H9 (cell line): ENCODE data around the gene SPHKAP. TPM values are rescaled to one million over a fixed set of nuclear protein-coding genes. Genes with fewer than 3 reads are reported as not detected.

Experiments
- DNase-seq: peaks from one replicate; pipeline ENCODE4 v3.0.0-alpha.2; 2017
- H2AFZ ChIP-seq: one replicate; pipeline ENCODE4 v1.6.1; 2013; ENCODE audit warnings: mild to moderate bottlenecking, low read length, control low read depth, moderate library complexity
- H2AK5ac ChIP-seq: 2 replicates; pipeline ENCODE4 v1.6.1; 2013; ENCODE audit warnings: low read length, control low read depth, mixed read lengths; ENCODE audit not compliant: insufficient read length
- H2BK120ac ChIP-seq: one replicate; pipeline ENCODE4 v1.6.1; 2013; ENCODE audit warnings: low read depth, mild to moderate bottlenecking, low read length, control low read depth, inconsistent platforms; ENCODE audit not compliant: poor library complexity, severe bottlenecking
- H2BK12ac ChIP-seq: 2 replicates; pipeline ENCODE4 v1.6.1; 2013; ENCODE audit warnings: low read length, control low read depth, mixed read lengths, low read depth; ENCODE audit not compliant: insufficient read length
- H2BK15ac ChIP-seq: 2 replicates; pipeline ENCODE4 v1.6.1; 2013; ENCODE audit warnings: low read depth, low read length, control low read depth
- H2BK20ac ChIP-seq: one replicate; pipeline ENCODE4 v1.6.1; 2013; ENCODE audit warnings: low read depth, mild to moderate bottlenecking, low read length, control low read depth, inconsistent platforms; ENCODE audit not compliant: poor library complexity, severe bottlenecking
- H2BK5ac ChIP-seq: 2 replicates; pipeline ENCODE4 v1.6.1; 2013; ENCODE audit warnings: low read length, control low read depth, mixed read lengths; ENCODE audit not compliant: insufficient read length
- H3K14ac ChIP-seq: 2 replicates; pipeline ENCODE4 v1.6.1; 2013; ENCODE audit warnings: low read length, control low read depth; ENCODE audit not compliant: insufficient read depth
- H3K18ac ChIP-seq: 2 replicates; pipeline ENCODE4 v1.6.1; 2013; ENCODE audit warnings: low read depth, mild to moderate bottlenecking, mixed read lengths, low read length, control low read depth; ENCODE audit not compliant: insufficient read length
- H3K23ac ChIP-seq: 2 replicates; pipeline ENCODE4 v1.6.1; 2013; ENCODE audit warnings: low read length, control low read depth, mixed read lengths, low read depth; ENCODE audit not compliant: insufficient read length
- H3K23me2 ChIP-seq: 2 replicates; pipeline ENCODE4 v1.6.1; 2013; ENCODE audit warnings: low read depth, mild to moderate bottlenecking, mixed read lengths, low read length, control low read depth; ENCODE audit not compliant: insufficient read length, poor library complexity, severe bottlenecking
- H3K27ac ChIP-seq: 2 replicates; pipeline ENCODE4 v1.5.1; 2013; ENCODE audit warnings: low read length, control low read depth, mixed read lengths, low read depth; ENCODE audit not compliant: insufficient read length
- H3K27me3 ChIP-seq: 2 replicates; pipeline ENCODE4 v1.6.1; 2013; ENCODE audit warnings: low read length, control low read depth, inconsistent platforms; ENCODE audit not compliant: insufficient read depth
- H3K4ac ChIP-seq: 2 replicates; pipeline ENCODE4 v1.6.1; 2013; ENCODE audit warnings: low read depth, mild to moderate bottlenecking, control low read depth, inconsistent platforms, low read length, moderate library complexity
- H3K4me1 ChIP-seq: 2 replicates; pipeline ENCODE4 v1.6.1; 2013; ENCODE audit warnings: low read length, control low read depth, inconsistent platforms; ENCODE audit not compliant: insufficient read depth
- H3K4me2 ChIP-seq: 2 replicates; pipeline ENCODE4 v1.6.1; 2013; ENCODE audit warnings: low read length, control low read depth, mixed read lengths; ENCODE audit not compliant: insufficient read length, insufficient read depth
- H3K56ac ChIP-seq: 2 replicates; pipeline ENCODE4 v1.6.1; 2013; ENCODE audit warnings: low read depth, mild to moderate bottlenecking, mixed read lengths, low read length, control low read depth; ENCODE audit not compliant: insufficient read length
- H3K79me1 ChIP-seq: 2 replicates; pipeline ENCODE4 v1.6.1; 2013; ENCODE audit warnings: low read depth, mild to moderate bottlenecking, moderate library complexity, low read length, control low read depth, inconsistent platforms; ENCODE audit not compliant: insufficient read depth, poor library complexity, severe bottlenecking
- H3K79me2 ChIP-seq: 2 replicates; pipeline ENCODE4 v1.6.1; 2013; ENCODE audit warnings: low read length, control low read depth, inconsistent platforms; ENCODE audit not compliant: insufficient read depth
- H3K9ac ChIP-seq: 2 replicates; pipeline ENCODE4 v1.6.1; 2013; ENCODE audit warnings: low read length, control low read depth, mixed read lengths; ENCODE audit not compliant: insufficient read length; ENCODE audit errors: extremely low read depth
- H3K9me3 ChIP-seq: one replicate; pipeline ENCODE4 v1.6.1; 2013; ENCODE audit warnings: low read depth, low read length, inconsistent platforms; ENCODE audit not compliant: control insufficient read depth
- H3T11ph ChIP-seq: one replicate; pipeline ENCODE4 v1.6.1; 2013; ENCODE audit warnings: mild to moderate bottlenecking, low read length, control low read depth, inconsistent platforms
- H4K20me1 ChIP-seq: one replicate; pipeline ENCODE4 v1.6.1; 2013; ENCODE audit not compliant: control insufficient read depth, insufficient read length, insufficient read depth
- H4K5ac ChIP-seq: 2 replicates; pipeline ENCODE4 v1.6.1; 2013; ENCODE audit warnings: low read depth, mild to moderate bottlenecking, mixed read lengths, low read length, control low read depth; ENCODE audit not compliant: insufficient read length
- H4K8ac ChIP-seq: replicated peaks from 2 replicates; pipeline ENCODE4 v1.6.1; 2013; ENCODE audit warnings: low read length, control low read depth, mixed read lengths, low read depth; ENCODE audit not compliant: insufficient read length
- H4K91ac ChIP-seq: 2 replicates; pipeline ENCODE4 v1.6.1; 2013; ENCODE audit warnings: low read depth, mild to moderate bottlenecking, moderate library complexity, mixed read lengths, low read length, control low read depth; ENCODE audit not compliant: insufficient read length
- H3K27ac Mint-ChIP-seq, 3 experiments: 2 replicates in 2 of 3; 3 replicates in 1 of 3; pipeline ENCODE4 v1.8.0; 2020 to 2021; ENCODE audit warnings: mixed read lengths in 3 of 3, mild to moderate bottlenecking in 1 of 3, moderate library complexity in 1 of 3
- H3K27me3 Mint-ChIP-seq: 2 replicates; pipeline ENCODE4 v1.8.0; 2021; ENCODE audit warnings: low read depth, mild to moderate bottlenecking, moderate library complexity, mixed read lengths
- H3K36me3 Mint-ChIP-seq, 3 experiments: 2 replicates in 2 of 3; 3 replicates in 1 of 3; pipeline ENCODE4 v1.8.0; 2020 to 2021; ENCODE audit warnings: low read depth in 3 of 3, mixed read lengths in 3 of 3; ENCODE audit not compliant: insufficient read depth in 1 of 3
- H3K4me1 Mint-ChIP-seq, 2 experiments: 2 replicates each; pipeline ENCODE4 v1.8.0; 2020; ENCODE audit warnings: mixed read lengths in 2 of 2
- H3K4me3 Mint-ChIP-seq, 2 experiments: 2 replicates in 1 of 2; 3 replicates in 1 of 2; pipeline ENCODE4 v1.8.0; 2020 to 2021; ENCODE audit warnings: mild to moderate bottlenecking in 2 of 2, mixed read lengths in 2 of 2, moderate library complexity in 1 of 2
- H3K9me3 Mint-ChIP-seq, 2 experiments: 2 replicates in 1 of 2; 3 replicates in 1 of 2; pipeline ENCODE4 v1.8.0; 2020; ENCODE audit warnings: mild to moderate bottlenecking in 2 of 2, mixed read lengths in 2 of 2, moderate library complexity in 1 of 2
- CTCF ChIP-seq: fragments of 200-600 bp; sonication (generic); conservative IDR thresholded peaks from 3 replicates; pipeline ENCODE4 v1.8.0; 2021; ENCODE audit warnings: antibody characterized with exemption, mild to moderate bottlenecking
- WGBS: extraction: QIAGEN DNeasy Blood & Tissue Kit; methylation state at CpG from one replicate; pipeline ENCODE4 v1.1.7; 2013; ENCODE audit warnings: missing lambda C conversion rate, low lambda C conversion rate, mixed read lengths; ENCODE audit not compliant: insufficient read length; ENCODE audit errors: extremely low coverage; 5-methylcytosine and 5-hydroxymethylcytosine counted together
- total RNA-seq: library from RNA; stranded (reverse); gene quantifications from 2 replicates; pipeline ENCODE4 v1.2.1, GENCODE V29; 2021

SPHKAP gene
- total RNA-seq, 1 experiment from 2014 or later = not detected

DNA sequence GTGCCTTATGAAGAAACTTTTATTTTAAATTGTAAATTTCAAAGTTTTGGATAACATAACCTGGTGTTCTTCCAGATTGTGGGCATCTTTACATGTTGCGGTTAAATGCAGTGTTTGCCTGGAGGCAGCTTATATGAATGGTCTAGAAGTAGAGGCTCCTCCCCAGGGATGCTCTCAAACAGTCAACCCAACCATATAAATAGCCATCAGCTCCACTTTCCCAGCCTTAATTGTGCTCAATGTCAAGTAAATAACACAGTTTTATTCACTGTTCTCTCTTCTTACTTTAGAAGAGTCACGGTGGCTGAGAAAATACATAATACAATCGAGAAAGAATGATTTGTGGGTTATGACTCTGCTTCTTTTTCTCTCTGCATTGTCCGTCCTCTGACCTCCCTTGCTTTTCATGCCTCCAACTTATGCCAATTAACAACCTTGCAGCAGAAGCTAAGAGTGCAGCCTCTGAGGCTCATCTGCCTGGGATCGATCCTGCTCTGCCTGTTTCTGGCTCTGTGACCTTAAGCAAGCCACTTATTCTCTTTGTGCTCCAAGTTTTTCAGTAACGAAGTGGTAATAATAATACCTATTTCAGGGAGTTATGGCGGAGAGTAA, 209.8 kb downstream of the SPHKAP start:
- no peaks in the 10 kb centered on the region for H3K9me3 Mint-ChIP-seq
- H3K4me1 Mint-ChIP-seq = no peaks in the 10 kb centered on the region
- no peak overlapping the region for H2AFZ ChIP-seq
- no peak overlapping the region for H2AK5ac ChIP-seq
- whole genome bisulfite sequencing = no CpG with 5 or more reads among the region's 7 CpGs
- no peaks in the 10 kb centered on the region for H3K27me3 Mint-ChIP-seq
- H3K23me2 ChIP-seq = no peaks in the 10 kb centered on the region
- no peak overlapping the region for H3K9ac ChIP-seq
- H3K4me2 ChIP-seq = no peak overlapping the region
- H3K79me2 ChIP-seq = no peaks in the 10 kb centered on the region
- H2BK20ac ChIP-seq = no peak overlapping the region
- no peaks in the 10 kb centered on the region for H3K4me1 ChIP-seq
- no peak overlapping the region for H3K14ac ChIP-seq
- no peak overlapping the region for H3K27ac Mint-ChIP-seq
- H3K9me3 ChIP-seq = no peaks in the 10 kb centered on the region
- H3K27me3 ChIP-seq = no peaks in the 10 kb centered on the region
- no peak overlapping the region for H3K56ac ChIP-seq
- no peak overlapping the region for H3K18ac ChIP-seq
- no peak overlapping the region for H4K8ac ChIP-seq
- H3K4me3 Mint-ChIP-seq = no peak overlapping the region
- DNase-seq = no peak
- no peak for TF ChIP-seq CTCF
- H2BK15ac ChIP-seq = no peak overlapping the region
- H4K20me1 ChIP-seq = no peaks in the 10 kb centered on the region
- no peak overlapping the region for H3K23ac ChIP-seq
- H2BK12ac ChIP-seq = no peak overlapping the region
- H4K5ac ChIP-seq = no peak overlapping the region
- no peaks in the 10 kb centered on the region for H3K79me1 ChIP-seq
- H4K91ac ChIP-seq = no peak overlapping the region
- H3T11ph ChIP-seq = no peak overlapping the region
- H2BK5ac ChIP-seq = no peak overlapping the region
- H2BK120ac ChIP-seq = no peak overlapping the region
- H3K27ac ChIP-seq = no peak overlapping the region
- H3K36me3 Mint-ChIP-seq = no peaks in the 10 kb centered on the region
- no peak overlapping the region for H3K4ac ChIP-seq
